ENCODE results near the gene IZUMO1.

IZUMO1 gene

GRCh38 chr19:48746110-48746509 lies 599 bp downstream of the IZUMO1 start:
- Histone ChIP-seq H3K9me3 (ENCODE audit: control insufficient read depth, insufficient read depth, low read depth, low read length) (no peaks in the 10 kb centered on the region), H3K9ac (ENCODE audit: low read length) (peak overlapping the region; percentile 55), H3K27ac (ENCODE audit: low read depth, low read length) (peak overlapping the region; percentile 61; the same call in 1 of the 2 replicates), H3K36me3 (ENCODE audit: control insufficient read depth, insufficient read depth, low read length) (peaks cover 19% of the 10 kb centered on the region), H3K4me1 (ENCODE audit: control insufficient read depth, insufficient read depth, low read length) (peaks cover 16% of the 10 kb centered on the region), H3K27me3 (ENCODE audit: control insufficient read depth, insufficient read depth, low read length) (no peaks in the 10 kb centered on the region), H3K4me3 (ENCODE audit: low read depth, low read length) (peak overlapping the region; percentile 86)

- Histone ChIP-seq H3K9ac (ENCODE audit: low read length) (no peak overlapping the region), H3K36me3 (ENCODE audit: control insufficient read depth, insufficient read depth, low read length) (peaks cover 12% of the 10 kb centered on the region), H3K4me3 (ENCODE audit: low read depth, low read length) (peak overlapping the region; percentile 51), H3K27ac (ENCODE audit: low read depth, low read length) (no peak overlapping the region), H3K4me1 (ENCODE audit: control insufficient read depth, insufficient read depth, low read length) (peaks cover 22% of the 10 kb centered on the region), H3K27me3 (ENCODE audit: control insufficient read depth, insufficient read depth, low read length) (peaks cover 6% of the 10 kb centered on the region), H3K9me3 (ENCODE audit: control insufficient read depth, insufficient read depth, low read depth, low read length) (no peaks in the 10 kb centered on the region)
These were observed 1.3 kb downstream of the IZUMO1 start for GRCh38 chr19:48745208-48745995.

- Histone ChIP-seq H3K4me3 (ENCODE audit: low read depth, low read length) (peak overlapping the region; percentile 62; the same call in 1 of the 2 replicates), H3K36me3 (ENCODE audit: control insufficient read depth, insufficient read depth, low read length) (no peaks in the 10 kb centered on the region), H3K4me1 (ENCODE audit: control insufficient read depth, insufficient read depth, low read length) (peaks cover 39% of the 10 kb centered on the region), H3K27ac (ENCODE audit: low read depth, low read length) (no peak overlapping the region), H3K9ac (ENCODE audit: low read length) (no peak overlapping the region), H3K27me3 (ENCODE audit: control insufficient read depth, insufficient read depth, low read length) (peaks cover 21% of the 10 kb centered on the region), H3K9me3 (ENCODE audit: control insufficient read depth, insufficient read depth, low read depth, low read length) (no peaks in the 10 kb centered on the region)
These were observed 4.6 kb downstream of the IZUMO1 start for GRCh38 chr19:48742096-48742495.

- Histone ChIP-seq H3K27me3 (ENCODE audit: control insufficient read depth, insufficient read depth, low read length) (peaks cover 21% of the 10 kb centered on the region), H3K9ac (ENCODE audit: low read length) (no peak overlapping the region), H3K9me3 (ENCODE audit: control insufficient read depth, insufficient read depth, low read depth, low read length) (no peaks in the 10 kb centered on the region), H3K27ac (ENCODE audit: low read depth, low read length) (no peak overlapping the region), H3K36me3 (ENCODE audit: control insufficient read depth, insufficient read depth, low read length) (no peaks in the 10 kb centered on the region), H3K4me3 (ENCODE audit: low read depth, low read length) (peak overlapping the region; percentile 62), H3K4me1 (ENCODE audit: control insufficient read depth, insufficient read depth, low read length) (peaks cover 39% of the 10 kb centered on the region)
These were observed 5.3 kb downstream of the IZUMO1 start for GRCh38 chr19:48741129-48741999.

- Histone ChIP-seq H3K36me3 (ENCODE audit: control insufficient read depth, insufficient read depth, low read length) (no peaks in the 10 kb centered on the region), H3K27ac (ENCODE audit: low read depth, low read length) (no peak within 1 kb of the TSS), H3K9ac (ENCODE audit: low read length) (no peak within 1 kb of the TSS), H3K4me1 (ENCODE audit: control insufficient read depth, insufficient read depth, low read length) (peaks cover 31% of the 10 kb centered on the region), H3K9me3 (ENCODE audit: control insufficient read depth, insufficient read depth, low read depth, low read length) (no peaks in the 10 kb centered on the region), H3K4me3 (ENCODE audit: low read depth, low read length) (peak within 1 kb of the TSS; percentile 62), H3K27me3 (ENCODE audit: control insufficient read depth, insufficient read depth, low read length) (peaks cover 21% of the 10 kb centered on the region)
These were observed 6.3 kb downstream of the IZUMO1 start, which contains the start of gene RASIP1 for GRCh38 chr19:48740164-48740972. TSS of gene RASIP1 (minus strand) at chr19:48740610. CDS start at chr19:48740282, 328 bp downstream.

GRCh38 chr19:48739404-48740163 lies 7.1 kb downstream of the IZUMO1 start:
- Histone ChIP-seq H3K27ac (ENCODE audit: low read depth, low read length) (no peak overlapping the region), H3K9me3 (ENCODE audit: control insufficient read depth, insufficient read depth, low read depth, low read length) (no peaks in the 10 kb centered on the region), H3K27me3 (ENCODE audit: control insufficient read depth, insufficient read depth, low read length) (peaks cover 21% of the 10 kb centered on the region), H3K9ac (ENCODE audit: low read length) (peak overlapping the region; percentile 52), H3K4me1 (ENCODE audit: control insufficient read depth, insufficient read depth, low read length) (peaks cover 31% of the 10 kb centered on the region), H3K36me3 (ENCODE audit: control insufficient read depth, insufficient read depth, low read length) (no peaks in the 10 kb centered on the region), H3K4me3 (ENCODE audit: low read depth, low read length) (peak overlapping the region; percentile 62)

GRCh38 chr19:48738557-48739403 lies 7.9 kb downstream of the IZUMO1 start:
- H3K9ac ChIP-seq (ENCODE audit: low read length), result peak overlapping the region; percentile 52
- peak overlapping the region; percentile 62 for H3K4me3 ChIP-seq (ENCODE audit: low read depth, low read length)

GRCh38 chr19:48737360-48737998 lies 9.2 kb downstream of the IZUMO1 start:
- H3K4me3 ChIP-seq (ENCODE audit: low read depth, low read length), result peak overlapping the region; percentile 47; the same call in 1 of the 2 replicates

More at GRCh38 chr19:48738557-48739403, 7.9 kb downstream of the IZUMO1 start:
- Histone ChIP-seq H3K27ac (ENCODE audit: low read depth, low read length) (no peak overlapping the region), H3K4me1 (ENCODE audit: control insufficient read depth, insufficient read depth, low read length) (peaks cover 31% of the 10 kb centered on the region), H3K9me3 (ENCODE audit: control insufficient read depth, insufficient read depth, low read depth, low read length) (no peaks in the 10 kb centered on the region), H3K27me3 (ENCODE audit: control insufficient read depth, insufficient read depth, low read length) (peaks cover 21% of the 10 kb centered on the region), H3K36me3 (ENCODE audit: control insufficient read depth, insufficient read depth, low read length) (no peaks in the 10 kb centered on the region)

GRCh38 chr19:48735031-48735615 lies 11.6 kb downstream of the IZUMO1 start:
- Histone ChIP-seq H3K9me3 (ENCODE audit: control insufficient read depth, insufficient read depth, low read depth, low read length) (no peaks in the 10 kb centered on the region), H3K4me3 (ENCODE audit: low read depth, low read length) (peak overlapping the region; percentile 79), H3K36me3 (ENCODE audit: control insufficient read depth, insufficient read depth, low read length) (no peaks in the 10 kb centered on the region), H3K9ac (ENCODE audit: low read length) (peak overlapping the region; percentile 61), H3K27ac (ENCODE audit: low read depth, low read length) (peak overlapping the region; percentile 35; the same call in 1 of the 2 replicates), H3K27me3 (ENCODE audit: control insufficient read depth, insufficient read depth, low read length) (peaks cover 12% of the 10 kb centered on the region), H3K4me1 (ENCODE audit: control insufficient read depth, insufficient read depth, low read length) (peaks cover 17% of the 10 kb centered on the region)

More at GRCh38 chr19:48737360-48737998, 9.2 kb downstream of the IZUMO1 start:
- Histone ChIP-seq H3K9me3 (ENCODE audit: control insufficient read depth, insufficient read depth, low read depth, low read length) (no peaks in the 10 kb centered on the region), H3K27me3 (ENCODE audit: control insufficient read depth, insufficient read depth, low read length) (peaks cover 21% of the 10 kb centered on the region), H3K36me3 (ENCODE audit: control insufficient read depth, insufficient read depth, low read length) (no peaks in the 10 kb centered on the region), H3K27ac (ENCODE audit: low read depth, low read length) (no peak overlapping the region), H3K9ac (ENCODE audit: low read length) (no peak overlapping the region), H3K4me1 (ENCODE audit: control insufficient read depth, insufficient read depth, low read length) (peaks cover 31% of the 10 kb centered on the region)

All from HUES6 (cell line).